ENCODE results near the gene CELF3.

Gene CELF3

DNA sequence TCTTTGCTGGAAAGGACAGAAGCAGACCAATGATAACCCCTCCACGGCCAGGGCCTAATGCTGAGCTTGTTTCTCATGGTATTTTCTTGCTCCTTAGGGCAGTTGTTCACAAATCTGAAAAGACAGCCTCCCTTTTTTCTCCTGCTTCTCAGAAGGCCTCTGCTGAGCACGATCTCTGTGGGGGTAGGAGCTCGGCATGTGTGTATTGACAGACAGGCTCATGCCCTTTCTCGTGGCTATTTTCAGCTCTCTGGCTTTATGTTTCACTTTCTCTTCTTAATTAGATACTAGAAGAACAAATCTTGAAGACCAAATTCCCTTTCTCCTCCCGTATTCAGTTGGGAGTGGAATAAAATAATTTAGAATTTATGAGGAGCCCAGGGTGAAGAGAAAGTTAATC is 4.0 kb upstream of the CELF3 start:
- no peak for DNase-seq

GRCh38 chr1:151720125-151720524 is 3.5 kb upstream of the CELF3 start:
- DNase-seq, result no peak

GRCh38 chr1:151718666-151719065 is 2.1 kb upstream of the CELF3 start:
- DNase-seq, result no peak

GRCh38 chr1:151718011-151718431 is 1.4 kb upstream of the CELF3 start:
- DNase-seq, result no peak

- DNase-seq, result no peak
These were observed 219 bp downstream of the CELF3 start for GRCh38 chr1:151716405-151716762.

GRCh38 chr1:151715726-151716404 is 738 bp downstream of the CELF3 start:
- no peak for DNase-seq

GRCh38 chr1:151714820-151715725 is 1.5 kb downstream of the CELF3 start:
- DNase-seq, result no peak

- DNase-seq, result no peak
These were observed 2.7 kb downstream of the CELF3 start for GRCh38 chr1:151713874-151714273.

DNA sequence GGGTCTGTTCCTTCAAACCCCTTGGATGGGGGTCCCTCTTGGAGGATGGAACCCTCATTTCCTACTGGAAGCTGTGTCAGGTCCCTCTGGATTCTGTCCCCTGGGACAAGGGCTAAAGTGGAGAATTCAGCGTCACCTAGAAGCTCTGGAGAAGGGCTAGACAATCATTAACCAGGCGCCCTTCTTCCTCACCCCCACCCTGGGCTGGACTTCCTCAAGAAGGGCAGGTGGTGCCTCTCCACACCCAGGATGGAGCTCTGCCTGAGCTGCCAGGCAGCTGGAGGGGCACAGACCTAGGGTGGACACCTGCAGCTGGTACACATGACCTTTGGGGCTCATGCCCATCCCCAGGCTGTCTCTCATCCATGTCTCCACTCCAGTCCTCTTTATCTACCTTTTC is 3.6 kb downstream of the CELF3 start:
- no peak for DNase-seq

- DNase-seq, result no peak
These were observed 4.7 kb downstream of the CELF3 start for GRCh38 chr1:151711951-151712350.

GRCh38 chr1:151711044-151711800 is 5.4 kb downstream of the CELF3 start:
- DNase-seq, result no peak

DNA sequence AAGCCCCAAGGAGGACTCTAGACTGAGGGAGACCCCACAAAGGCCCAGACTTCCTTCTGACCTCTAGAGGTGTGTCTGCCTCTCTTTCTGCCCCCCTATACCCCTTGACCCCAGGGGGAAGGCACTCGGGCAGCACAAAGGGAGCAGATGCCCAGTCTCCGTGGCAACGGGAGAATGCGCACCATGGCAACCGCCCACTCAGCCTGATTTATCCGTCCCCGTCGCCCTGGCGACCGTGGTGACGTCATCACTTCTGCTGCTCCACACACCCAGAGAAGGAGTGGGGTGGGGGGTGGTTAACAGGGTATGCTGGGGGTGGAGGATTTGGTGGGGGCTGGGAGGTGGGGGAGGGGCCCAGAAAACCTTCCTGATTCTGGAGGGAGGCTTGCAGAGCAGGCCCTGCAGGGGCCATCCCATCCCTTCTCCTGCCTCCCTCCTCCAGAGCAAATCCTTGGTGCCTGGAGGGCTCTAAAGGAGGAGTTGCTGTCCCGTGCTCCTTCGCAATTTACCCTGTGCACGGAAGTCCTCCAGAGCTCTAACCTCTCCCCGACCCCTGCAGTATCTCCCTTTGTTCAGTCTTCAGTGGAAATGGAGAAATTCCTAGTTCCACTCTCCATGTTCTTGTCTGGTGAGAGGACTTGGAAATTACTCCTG is 6.3 kb downstream of the CELF3 start:
- DNase-seq, result peak; percentile 24 to 25

DNA sequence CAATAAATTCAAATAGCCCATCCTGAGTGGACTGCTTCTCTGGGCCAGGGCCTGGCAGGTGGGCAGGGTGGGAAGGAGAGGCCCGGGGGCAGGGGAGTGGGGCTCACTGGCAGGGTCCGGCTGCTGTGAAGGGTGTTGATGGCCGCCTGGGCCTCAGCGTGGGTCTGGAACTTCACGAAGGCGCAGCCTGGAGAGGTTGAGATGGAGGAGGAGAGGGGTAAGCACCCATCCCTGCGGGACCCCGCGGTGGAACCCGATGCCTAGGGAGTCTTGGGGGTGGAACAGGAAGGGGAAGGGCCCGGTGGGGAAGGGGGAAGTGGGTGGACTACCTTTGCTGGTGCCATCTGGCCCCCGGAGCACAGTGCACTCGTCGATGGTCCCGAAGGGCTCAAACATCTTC is 7.7 kb downstream of the CELF3 start:
- DNase-seq, result no peak

DNA sequence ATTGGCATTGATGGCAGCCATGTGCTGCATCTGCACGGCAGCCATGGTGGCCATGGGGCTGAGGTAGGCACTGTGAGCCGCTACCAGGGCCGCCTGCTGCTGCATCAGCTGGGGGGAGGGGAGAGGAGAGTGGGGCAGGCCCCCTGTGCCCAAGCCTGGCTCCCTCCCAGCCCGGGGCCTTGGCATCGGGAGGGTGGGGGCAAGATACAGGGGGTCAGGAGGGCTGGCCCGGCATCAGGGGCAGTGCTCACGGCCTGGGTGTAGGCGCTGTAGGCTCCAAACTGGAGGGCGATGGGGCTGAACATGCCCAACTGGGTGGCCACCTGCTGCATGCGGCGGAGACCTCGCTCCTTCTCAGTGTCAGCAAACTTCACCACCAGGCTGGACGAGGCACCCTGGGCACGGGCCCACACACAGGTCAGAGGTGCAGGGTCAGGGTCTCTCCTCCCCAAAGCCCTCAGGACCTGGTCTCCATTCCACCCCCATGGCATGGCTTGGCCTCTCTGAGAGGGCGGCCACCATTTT is 9.0 kb downstream of the CELF3 start:
- no peak for DNase-seq

DNA sequence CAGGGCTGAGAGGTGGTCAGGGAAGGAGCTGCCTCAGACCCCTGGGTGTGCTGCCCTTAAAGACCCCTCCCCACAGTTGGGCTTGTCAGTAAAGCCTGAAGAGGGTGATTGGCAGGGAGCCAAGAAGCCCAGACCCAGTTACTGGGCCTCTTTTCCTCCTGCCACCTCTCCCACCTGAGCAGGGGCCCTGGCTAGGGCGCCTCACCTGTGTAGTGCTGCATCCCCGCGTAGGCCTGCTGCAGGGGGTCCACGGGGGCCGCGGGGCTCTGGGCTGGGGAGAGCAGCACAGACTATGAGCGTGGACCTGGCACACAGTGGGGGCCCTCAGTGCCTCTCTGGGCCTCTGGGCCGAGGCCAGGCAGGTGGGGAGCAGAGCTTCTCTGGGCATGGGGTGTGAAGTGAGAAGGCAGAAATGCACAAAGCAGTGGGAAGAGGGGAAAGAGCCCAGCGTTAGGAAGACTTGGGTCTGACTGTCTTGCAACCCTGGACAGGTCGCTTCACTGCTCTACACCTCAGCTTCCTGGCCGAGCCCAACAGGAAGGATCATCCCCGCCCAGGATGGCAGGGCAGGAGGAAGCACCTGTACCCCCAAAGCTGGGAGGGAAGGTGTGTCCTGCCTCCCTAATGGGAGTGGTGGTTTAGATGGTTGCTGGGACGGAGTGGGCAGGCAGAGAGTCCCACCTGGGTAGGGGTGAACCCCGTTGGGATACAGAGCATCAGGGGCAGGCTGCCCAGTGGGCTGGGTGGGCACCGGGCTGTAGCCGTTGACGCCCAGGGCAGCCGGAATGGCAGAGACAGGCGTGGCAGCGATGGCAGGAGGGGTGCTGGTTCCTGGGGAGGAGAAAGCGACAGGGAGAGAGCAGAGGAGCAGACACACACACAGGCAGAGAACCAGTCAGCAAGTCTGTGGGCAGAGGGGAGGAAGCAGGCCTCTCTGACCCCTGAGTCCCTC is 9.9 kb downstream of the CELF3 start:
- no peak for DNase-seq

GRCh38 chr1:151705753-151706463 is 10.7 kb downstream of the CELF3 start:
- DNase-seq, result no peak

- DNase-seq, result no peak
These were observed 11.5 kb downstream of the CELF3 start for GRCh38 chr1:151705146-151705545.

DNA sequence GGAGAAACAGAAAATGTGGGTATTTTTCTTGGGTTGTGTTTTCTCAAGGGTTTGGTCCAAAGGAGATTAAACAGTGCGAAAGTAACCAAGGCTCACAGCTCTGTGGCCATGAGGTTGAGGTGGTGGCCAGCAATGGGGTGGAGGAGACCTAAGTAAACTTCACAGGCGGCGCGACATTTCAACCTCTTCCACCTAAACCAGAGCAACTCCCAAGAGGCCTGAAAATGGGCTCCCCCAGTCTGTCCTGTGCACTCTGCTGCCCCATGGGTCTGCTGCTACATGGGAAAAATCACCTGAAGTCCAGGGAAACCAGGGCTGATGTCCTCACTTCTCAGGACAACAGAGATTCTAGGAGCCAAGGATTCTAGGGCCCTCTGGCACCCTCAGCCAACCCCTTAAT is 12.4 kb downstream of the CELF3 start:
- DNase-seq, result no peak

GRCh38 chr1:151703813-151704212 is 12.8 kb downstream of the CELF3 start:
- DNase-seq, result no peak

DNA sequence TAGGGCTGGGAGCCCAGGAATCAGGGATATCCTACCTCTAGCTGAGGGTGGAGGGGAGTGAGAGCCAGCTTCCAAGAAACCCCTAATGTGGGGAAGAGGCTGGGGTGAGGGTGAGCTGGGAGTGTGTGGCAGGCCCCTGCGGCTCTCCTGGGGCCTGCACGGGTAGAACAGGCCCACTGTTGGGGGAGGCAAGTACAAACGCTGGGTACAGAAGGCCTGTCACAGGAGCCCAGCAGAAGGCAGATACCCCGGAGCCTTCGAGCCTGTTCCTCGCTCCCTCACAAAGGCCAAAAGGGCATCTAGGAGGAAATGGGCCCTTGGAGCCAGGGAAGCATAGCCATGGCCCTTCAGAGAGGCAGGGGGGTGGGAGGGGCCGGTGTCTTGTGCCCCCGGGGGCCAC is 13.7 kb downstream of the CELF3 start:
- no peak for DNase-seq

DNA sequence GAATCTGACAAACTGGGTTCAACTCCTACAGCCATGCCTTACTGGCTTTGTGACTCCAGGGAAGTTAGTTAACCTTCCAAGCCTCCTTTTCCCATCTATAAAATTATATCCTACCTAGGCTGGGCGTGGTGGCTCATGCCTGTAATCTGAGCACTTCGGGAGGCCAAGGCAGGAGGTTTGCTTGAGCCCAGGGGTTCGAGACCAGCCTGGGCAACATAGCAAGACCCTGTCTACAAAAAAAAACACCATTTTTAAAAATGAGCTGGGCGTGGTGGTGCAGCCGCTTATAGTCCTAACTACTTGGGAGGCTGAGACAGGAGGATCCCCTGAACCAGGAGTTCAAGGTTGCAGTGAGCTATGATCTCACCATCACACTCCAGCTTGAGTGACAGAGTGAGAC is 15.1 kb downstream of the CELF3 start:
- no peak for DNase-seq
